Measurements from ENCODE around the gene EPB42.
A peak's percentile ranks its signal among the peaks of the same experiment; 100 is the strongest.
"Not testable (repeated sequence)": the region's sequence is repeated elsewhere in the genome, so short reads cannot be mapped to it uniquely, and the experiment has no call there.

Gene EPB42

GRCh38 chr15:43226436-43227305, 5.9 kb upstream of the EPB42 start:
- no peak overlapping the region for H3K27ac ChIP-seq (ENCODE audit: low read depth, low read length, poor library complexity, severe bottlenecking)
- H2AFZ ChIP-seq (ENCODE audit: low read length) = no peak overlapping the region
- H3K4me1 ChIP-seq (ENCODE audit: insufficient read depth, low read length, severe bottlenecking) = no peaks in the 10 kb centered on the region
- no peaks in the 10 kb centered on the region for H3K9me2 ChIP-seq (ENCODE audit: low read depth, low read length)
- no peak overlapping the region for H3K9ac ChIP-seq (ENCODE audit: low read length)
- H4K20me1 ChIP-seq (ENCODE audit: insufficient read depth, low read length) = no peaks in the 10 kb centered on the region
- no peak overlapping the region for H3K4me3 ChIP-seq (ENCODE audit: low read depth, low read length, poor library complexity, severe bottlenecking)
- no peaks in the 10 kb centered on the region for H3K27me3 ChIP-seq (ENCODE audit: insufficient read depth, low read length)
- H3F3A ChIP-seq (ENCODE audit: insufficient read depth, low read length) = no peaks in the 10 kb centered on the region
- H3K36me3 ChIP-seq (ENCODE audit: insufficient read depth, low read length) = no peaks in the 10 kb centered on the region
- no peak overlapping the region for H3K4me2 ChIP-seq (ENCODE audit: low read length)
- TF ChIP-seq CTCF (IDR thresholded peaks at IDR 0.05; ENCODE audit: low read length) (no peak), EZH2 (IDR thresholded peaks at IDR 0.05; ENCODE audit: borderline replicate concordance, low read length) (no peak)
- H3K9me3 ChIP-seq (ENCODE audit: low read length) = no peaks in the 10 kb centered on the region
- H3K79me2 ChIP-seq (ENCODE audit: insufficient read depth, low read length) = no peaks in the 10 kb centered on the region

- not testable (repeated sequence) for H3K9me2 ChIP-seq (ENCODE audit: low read depth, low read length); H3K4me1 ChIP-seq (ENCODE audit: insufficient read depth, low read length, severe bottlenecking); H3K4me2 ChIP-seq (ENCODE audit: low read length); H3K79me2 ChIP-seq (ENCODE audit: insufficient read depth, low read length); H3K9ac ChIP-seq (ENCODE audit: low read length); H3K4me3 ChIP-seq (ENCODE audit: low read depth, low read length, poor library complexity, severe bottlenecking); H3F3A ChIP-seq (ENCODE audit: insufficient read depth, low read length); H3K27ac ChIP-seq (ENCODE audit: low read depth, low read length, poor library complexity, severe bottlenecking); H3K9me3 ChIP-seq (ENCODE audit: low read length); H3K27me3 ChIP-seq (ENCODE audit: insufficient read depth, low read length); H4K20me1 ChIP-seq (ENCODE audit: insufficient read depth, low read length); H2AFZ ChIP-seq (ENCODE audit: low read length); H3K36me3 ChIP-seq (ENCODE audit: insufficient read depth, low read length)
These were observed 5.1 kb upstream of the EPB42 start for GRCh38 chr15:43225950-43226255.

- no peaks in the 10 kb centered on the region for H4K20me1 ChIP-seq (ENCODE audit: insufficient read depth, low read length)
- no peaks in the 10 kb centered on the region for H3F3A ChIP-seq (ENCODE audit: insufficient read depth, low read length)
- no peak overlapping the region for H2AFZ ChIP-seq (ENCODE audit: low read length)
- H3K4me3 ChIP-seq (ENCODE audit: low read depth, low read length, poor library complexity, severe bottlenecking) = no peak overlapping the region
- H3K4me2 ChIP-seq (ENCODE audit: low read length) = no peak overlapping the region
- no peaks in the 10 kb centered on the region for H3K9me2 ChIP-seq (ENCODE audit: low read depth, low read length)
- no peaks in the 10 kb centered on the region for H3K4me1 ChIP-seq (ENCODE audit: insufficient read depth, low read length, severe bottlenecking)
- TF ChIP-seq EZH2 (IDR thresholded peaks at IDR 0.05; ENCODE audit: borderline replicate concordance, low read length) = no peak
- peak; percentile 76 for TF ChIP-seq CTCF (IDR thresholded peaks at IDR 0.05; ENCODE audit: low read length)
- H3K27me3 ChIP-seq (ENCODE audit: insufficient read depth, low read length) = no peaks in the 10 kb centered on the region
- H3K9ac ChIP-seq (ENCODE audit: low read length) = no peak overlapping the region
- no peaks in the 10 kb centered on the region for H3K79me2 ChIP-seq (ENCODE audit: insufficient read depth, low read length)
- H3K9me3 ChIP-seq (ENCODE audit: low read length) = no peaks in the 10 kb centered on the region
- H3K27ac ChIP-seq (ENCODE audit: low read depth, low read length, poor library complexity, severe bottlenecking) = no peak overlapping the region
- no peaks in the 10 kb centered on the region for H3K36me3 ChIP-seq (ENCODE audit: insufficient read depth, low read length)
These were observed 4.6 kb upstream of the EPB42 start for GRCh38 chr15:43225201-43225949.
